Thoracic aorta (tissue), 2 donors: ENCODE data around the gene GSN. TPM values are rescaled to one million over a fixed set of nuclear protein-coding genes. Genes with fewer than 3 reads are reported as not detected.

Experiments used
- ATAC-seq: fragments of 150-250 bp; one replicate; pipeline ENCODE4 v1.8.0; 2017; ENCODE audit warnings: low read depth; ENCODE audit not compliant: insufficient number of reproducible peaks, low FRiP score
- DNase-seq: peaks from one replicate; pipeline ENCODE4 v3.0.0-alpha.2; 2020; ENCODE audit warnings: low spot score
- H3K27ac ChIP-seq, 2 donors: fragments of 200-600 bp; sonication (generic); 1 replicate in 1 of 2; 2 replicates in 1 of 2; pipeline ENCODE4 v1.5.1; 2016; ENCODE audit warnings: mild to moderate bottlenecking in 2 of 2, moderate library complexity in 2 of 2
- H3K27me3 ChIP-seq: fragments of 200-600 bp; sonication (generic); replicated peaks from 2 replicates; pipeline ENCODE4 v1.6.0; 2016; ENCODE audit warnings: mild to moderate bottlenecking; ENCODE audit not compliant: insufficient read depth
- H3K36me3 ChIP-seq: fragments of 200-600 bp; sonication (generic); one replicate; pipeline ENCODE4 v1.5.1; 2016
- H3K4me1 ChIP-seq, 2 donors: fragments of 200-600 bp; sonication (generic); 1 replicate in 1 of 2; 2 replicates in 1 of 2; pipeline versions ENCODE4 v1.5.1 to v1.6.0; 2016; ENCODE audit warnings: low read depth in 2 of 2, mild to moderate bottlenecking in 1 of 2; ENCODE audit not compliant: control insufficient read depth in 1 of 2
- H3K4me3 ChIP-seq: fragments of 200-600 bp; sonication (generic); 2 replicates; pipeline ENCODE4 v1.5.1; 2016; ENCODE audit warnings: mild to moderate bottlenecking
- H3K9me3 ChIP-seq: fragments of 200-600 bp; sonication (generic); 2 replicates; pipeline ENCODE4 v1.5.1; 2016
- total RNA-seq, 2 donors: library from RNA; depleted of rRNA; stranded (reverse); fragments of >200 nt; gene quantifications; one replicate each; pipeline versions ENCODE4 v1.1.0 to v1.2.3, GENCODE V29; 2016
- TF ChIP-seq, protein P1 (sequence below): fragments of 200-600 bp; sonication (generic); IDR thresholded peaks from one replicate; pipeline ENCODE4 v1.5.1; 2019; ENCODE audit warnings: antibody characterized with exemption

GSN gene
- total RNA-seq, 2 donors from 2014 or later = 3,187 to 4,234 TPM

DNA sequence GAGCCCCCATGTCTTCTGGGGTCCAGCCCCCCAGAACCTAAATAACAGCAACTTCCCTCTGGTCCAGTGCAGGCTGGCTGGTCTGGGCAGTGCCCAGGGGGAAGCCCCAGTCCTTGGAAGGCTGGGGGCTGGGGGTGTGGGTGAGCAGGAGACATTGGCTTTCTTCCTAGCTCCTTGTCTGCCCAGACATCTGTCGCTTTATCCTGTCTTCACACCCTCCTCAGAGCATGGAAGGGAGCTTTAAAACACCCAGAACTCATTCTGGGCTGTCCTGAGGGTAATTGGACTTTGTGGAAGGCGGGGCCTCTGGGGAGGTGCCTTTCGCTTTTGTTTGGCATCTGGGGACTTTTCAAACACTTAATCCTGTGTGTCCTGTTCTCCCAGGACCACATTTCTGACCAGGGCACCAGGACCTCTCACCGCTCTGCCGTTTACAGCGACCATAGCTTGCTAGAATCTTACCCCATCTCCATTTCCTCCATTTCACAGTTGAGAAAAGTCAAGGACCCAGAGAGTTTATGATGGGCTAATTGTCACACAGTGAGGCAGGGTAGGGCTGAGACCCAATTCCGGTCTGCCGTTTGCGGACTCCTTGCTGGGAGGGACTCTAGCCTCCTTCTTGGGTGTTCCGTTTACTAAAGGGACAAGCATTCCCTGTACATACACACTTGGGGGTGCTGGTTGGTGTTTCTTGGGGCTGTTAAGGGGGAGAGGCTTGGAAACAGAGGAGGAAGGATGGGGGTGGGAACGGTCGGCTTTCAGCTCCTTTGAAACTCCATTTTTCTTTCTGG, 1.1 kb downstream of the GSN start:
- ATAC-seq = no peak
- H3K9me3 ChIP-seq = no peaks in the 10 kb centered on the region
- peak overlapping the region; percentile 90 to 99 for H3K27ac ChIP-seq
- no peaks in the 10 kb centered on the region for H3K36me3 ChIP-seq
- peaks cover 34 to 53% of the 10 kb centered on the region in 2 donors for H3K4me1 ChIP-seq
- H3K4me3 ChIP-seq = peak overlapping the region; percentile 90
- no peak for DNase-seq
- TF ChIP-seq, protein P1, sequence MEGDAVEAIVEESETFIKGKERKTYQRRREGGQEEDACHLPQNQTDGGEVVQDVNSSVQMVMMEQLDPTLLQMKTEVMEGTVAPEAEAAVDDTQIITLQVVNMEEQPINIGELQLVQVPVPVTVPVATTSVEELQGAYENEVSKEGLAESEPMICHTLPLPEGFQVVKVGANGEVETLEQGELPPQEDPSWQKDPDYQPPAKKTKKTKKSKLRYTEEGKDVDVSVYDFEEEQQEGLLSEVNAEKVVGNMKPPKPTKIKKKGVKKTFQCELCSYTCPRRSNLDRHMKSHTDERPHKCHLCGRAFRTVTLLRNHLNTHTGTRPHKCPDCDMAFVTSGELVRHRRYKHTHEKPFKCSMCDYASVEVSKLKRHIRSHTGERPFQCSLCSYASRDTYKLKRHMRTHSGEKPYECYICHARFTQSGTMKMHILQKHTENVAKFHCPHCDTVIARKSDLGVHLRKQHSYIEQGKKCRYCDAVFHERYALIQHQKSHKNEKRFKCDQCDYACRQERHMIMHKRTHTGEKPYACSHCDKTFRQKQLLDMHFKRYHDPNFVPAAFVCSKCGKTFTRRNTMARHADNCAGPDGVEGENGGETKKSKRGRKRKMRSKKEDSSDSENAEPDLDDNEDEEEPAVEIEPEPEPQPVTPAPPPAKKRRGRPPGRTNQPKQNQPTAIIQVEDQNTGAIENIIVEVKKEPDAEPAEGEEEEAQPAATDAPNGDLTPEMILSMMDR = no peak
- no peaks in the 10 kb centered on the region for H3K27me3 ChIP-seq

DNA sequence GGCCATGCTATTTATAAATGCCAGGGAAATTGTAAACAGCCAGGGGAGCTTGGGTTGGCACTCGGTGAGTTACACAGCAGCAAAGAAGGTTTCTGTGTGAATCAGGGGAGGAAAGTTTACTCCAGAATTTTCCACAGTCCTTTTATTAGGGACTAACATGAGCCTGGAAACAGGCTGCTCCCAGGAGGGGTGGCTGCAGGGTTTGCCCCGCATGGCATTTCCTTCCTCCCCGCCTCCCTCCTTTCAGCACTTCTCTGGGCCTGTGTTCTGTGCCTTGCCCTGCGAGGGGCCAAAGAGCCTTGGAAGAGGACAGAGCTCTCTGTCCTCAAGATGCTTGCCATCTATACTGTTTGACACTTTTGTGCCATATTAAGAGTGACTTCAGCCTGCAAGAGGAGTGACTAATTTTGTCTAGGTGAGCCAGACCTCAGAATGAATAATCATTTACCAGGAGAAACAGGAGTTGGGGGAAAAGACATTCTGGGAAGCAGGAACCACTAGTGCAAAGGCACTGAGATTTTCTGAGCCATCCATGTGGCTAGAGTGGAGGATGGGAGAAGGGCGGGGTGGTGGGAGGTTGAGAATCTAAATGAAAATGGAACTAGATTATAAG, 1.8 kb downstream of the GSN start:
- peak; percentile 43 for ATAC-seq

DNA sequence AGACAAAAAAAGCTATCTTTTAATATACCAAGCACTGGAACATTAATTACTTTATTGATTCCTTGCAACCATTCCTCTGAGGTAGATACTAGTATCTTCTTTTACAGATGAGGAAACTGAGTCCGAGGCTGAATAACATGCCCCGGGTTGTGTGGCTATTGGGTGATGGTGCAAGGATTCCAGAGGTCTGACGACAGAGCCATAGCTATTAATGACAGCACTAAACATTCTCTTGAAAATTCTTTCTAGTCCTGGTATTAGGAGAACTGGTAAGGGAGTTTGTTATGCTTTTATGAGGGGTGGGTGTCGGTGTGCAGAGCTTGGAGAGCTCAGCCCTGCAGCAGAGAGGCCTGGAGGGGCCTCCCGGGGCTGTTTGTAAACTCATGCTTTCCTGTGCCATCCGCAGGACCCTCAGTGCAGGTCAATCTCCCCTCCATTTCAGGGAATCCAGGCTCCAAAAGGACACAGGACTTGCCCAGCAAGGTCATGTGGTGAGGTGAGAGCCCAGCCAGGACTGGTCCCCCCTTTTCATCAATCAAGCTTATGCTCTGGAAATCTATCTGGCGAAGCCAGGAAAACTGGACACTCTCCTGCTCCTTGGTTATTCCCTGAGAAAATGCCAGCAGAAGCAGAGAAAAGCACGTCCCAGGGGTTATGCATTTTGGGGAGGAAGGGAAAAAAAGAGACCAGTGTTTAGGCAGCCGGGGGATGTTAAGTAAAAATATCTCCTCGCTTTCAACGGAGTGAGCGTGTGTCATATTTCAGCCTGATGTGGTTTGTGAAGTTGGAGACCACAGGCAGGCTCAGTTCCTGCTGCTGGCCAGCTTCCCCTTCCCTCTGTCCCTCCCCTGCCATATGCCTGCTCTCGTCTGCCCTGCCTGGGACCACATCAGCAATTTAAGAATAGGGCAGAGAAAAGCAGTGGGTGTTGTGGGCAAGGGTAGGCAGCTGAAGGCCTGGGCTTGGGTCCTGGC, 3.7 kb downstream of the GSN start:
- Histone ChIP-seq H3K9me3 (no peaks in the 10 kb centered on the region), H3K36me3 (no peaks in the 10 kb centered on the region), H3K4me3 (peak overlapping the region; percentile 90), H3K4me1 (peaks cover 58 to 78% of the 10 kb centered on the region in 2 donors), H3K27me3 (no peaks in the 10 kb centered on the region), H3K27ac (peak overlapping the region; percentile 90 to 99)
- DNase-seq = no peak
- no peak for ATAC-seq
- TF ChIP-seq, protein P1 = no peak

More for the DNA sequence above, 1.8 kb downstream of the GSN start:
- TF ChIP-seq, protein P1 = no peak
- H3K27ac ChIP-seq = peak overlapping the region; percentile 90 to 99
- H3K9me3 ChIP-seq = no peaks in the 10 kb centered on the region
- H3K36me3 ChIP-seq = no peaks in the 10 kb centered on the region
- H3K4me1 ChIP-seq = peaks cover 40 to 60% of the 10 kb centered on the region in 2 donors
- peak overlapping the region; percentile 90 for H3K4me3 ChIP-seq
- no peak for DNase-seq
- no peaks in the 10 kb centered on the region for H3K27me3 ChIP-seq

DNA sequence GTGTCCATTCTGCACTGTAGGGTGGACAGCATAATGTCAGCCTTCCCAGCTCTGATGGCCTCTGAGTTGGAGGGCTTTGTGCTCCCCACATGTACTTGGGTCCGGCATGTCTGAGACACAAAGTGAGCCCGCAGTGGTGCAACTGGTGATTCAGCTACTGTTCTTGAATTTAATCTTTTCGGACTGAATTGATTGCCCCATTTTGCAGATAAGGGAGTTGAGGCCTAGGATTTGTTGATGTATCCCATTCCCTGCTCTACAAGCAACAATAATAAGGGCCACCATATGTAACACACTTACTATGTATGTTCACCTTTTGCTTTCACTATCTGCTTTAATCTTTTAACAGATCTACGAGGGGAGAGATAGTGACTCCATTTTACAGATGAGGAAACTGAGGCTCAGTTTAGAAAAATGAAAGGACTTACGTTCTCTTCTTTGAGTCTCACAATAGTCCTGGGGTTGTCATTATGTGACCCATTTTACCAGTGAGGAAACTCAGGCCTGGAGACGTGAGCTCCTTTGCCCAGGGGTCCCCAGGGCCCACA, 4.5 kb downstream of the GSN start:
- Histone ChIP-seq H3K9me3 (no peaks in the 10 kb centered on the region), H3K4me1 (peaks cover 60 to 78% of the 10 kb centered on the region in 2 donors), H3K4me3 (peak overlapping the region; percentile 90), H3K27ac (peak overlapping the region; percentile 90 to 99), H3K27me3 (no peaks in the 10 kb centered on the region), H3K36me3 (no peaks in the 10 kb centered on the region)
- ATAC-seq (no peak), DNase-seq (no peak)
- TF ChIP-seq, protein P1 = no peak
